KMS-11 (cell line): ENCODE measurements around the gene SERHL2.
"Not testable (repeated sequence)": the region's sequence is repeated elsewhere in the genome, so short reads cannot be mapped to it uniquely, and the experiment has no call there.

Experiments
- H2AFZ ChIP-seq: fragments of 200-600 bp; sonication (generic); 2 replicates; pipeline ENCODE4 v1.6.1; 2016; ENCODE audit warnings: antibody characterized with exemption, mixed run types, low read depth
- H3K27ac ChIP-seq: fragments of 200-600 bp; sonication (generic); 2 replicates; pipeline ENCODE4 v1.6.1; 2016; ENCODE audit warnings: mild to moderate bottlenecking, mixed run types
- H3K27me3 ChIP-seq: fragments of 200-600 bp; sonication (generic); 2 replicates; pipeline ENCODE4 v1.6.1; 2017; ENCODE audit warnings: mild to moderate bottlenecking, low read depth, mixed run types, moderate library complexity; ENCODE audit not compliant: insufficient read depth
- H3K36me3 ChIP-seq: fragments of 200-600 bp; sonication (generic); 2 replicates; pipeline ENCODE4 v1.6.1; 2017; ENCODE audit warnings: mild to moderate bottlenecking, mixed run types; ENCODE audit not compliant: insufficient read depth
- H3K4me1 ChIP-seq: fragments of 200-600 bp; sonication (generic); 2 replicates; pipeline ENCODE4 v1.6.1; 2016; ENCODE audit warnings: mild to moderate bottlenecking, low read depth, mixed run types; ENCODE audit not compliant: poor library complexity, severe bottlenecking
- H3K4me2 ChIP-seq: fragments of 200-600 bp; sonication (generic); 2 replicates; pipeline ENCODE4 v1.7.0; 2016; ENCODE audit warnings: mild to moderate bottlenecking, mixed run types
- H3K4me3 ChIP-seq: fragments of 200-600 bp; sonication (generic); IDR thresholded peaks from 2 replicates; pipeline ENCODE4 v1.6.1; 2017; ENCODE audit warnings: low read depth, low read length, mixed read lengths; ENCODE audit not compliant: insufficient read depth
- H3K79me2 ChIP-seq: fragments of 200-600 bp; sonication (generic); 2 replicates; pipeline ENCODE4 v1.6.1; 2016; ENCODE audit warnings: low read depth, mixed run types; ENCODE audit not compliant: insufficient read depth
- H3K9ac ChIP-seq: fragments of 200-600 bp; sonication (generic); 2 replicates; pipeline ENCODE4 v1.6.1; 2016; ENCODE audit warnings: mild to moderate bottlenecking, mixed run types
- H4K20me1 ChIP-seq: fragments of 200-600 bp; sonication (generic); 2 replicates; pipeline ENCODE4 v1.6.1; 2016; ENCODE audit warnings: mild to moderate bottlenecking, mixed run types; ENCODE audit not compliant: insufficient read depth
- TF ChIP-seq, protein P1 (sequence below): fragments of 200-600 bp; sonication (generic); conservative IDR thresholded peaks from 2 replicates; pipeline ENCODE4 v1.6.1; 2017; ENCODE audit warnings: low read depth, mild to moderate bottlenecking, antibody characterized with exemption, low read length, moderate library complexity, mixed read lengths

The SERHL2 gene

DNA sequence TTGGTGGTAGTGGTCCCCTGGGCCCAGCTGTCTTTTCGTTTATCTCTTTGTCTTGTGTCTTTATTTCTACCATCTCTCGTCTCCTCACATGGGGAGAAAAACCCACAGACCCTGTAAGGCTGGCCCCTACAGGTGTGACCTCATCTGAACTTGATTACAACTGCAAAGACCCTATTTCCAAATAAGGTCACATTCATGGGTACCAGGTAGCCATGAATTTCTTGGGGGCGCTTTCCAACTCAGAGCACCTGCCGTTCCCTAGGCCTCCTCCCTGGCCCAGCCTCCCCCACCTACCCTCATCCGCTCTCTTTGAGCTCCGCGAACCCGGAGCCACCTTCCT is 20.1 kb upstream of the SERHL2 start:
- TF ChIP-seq, protein P1, sequence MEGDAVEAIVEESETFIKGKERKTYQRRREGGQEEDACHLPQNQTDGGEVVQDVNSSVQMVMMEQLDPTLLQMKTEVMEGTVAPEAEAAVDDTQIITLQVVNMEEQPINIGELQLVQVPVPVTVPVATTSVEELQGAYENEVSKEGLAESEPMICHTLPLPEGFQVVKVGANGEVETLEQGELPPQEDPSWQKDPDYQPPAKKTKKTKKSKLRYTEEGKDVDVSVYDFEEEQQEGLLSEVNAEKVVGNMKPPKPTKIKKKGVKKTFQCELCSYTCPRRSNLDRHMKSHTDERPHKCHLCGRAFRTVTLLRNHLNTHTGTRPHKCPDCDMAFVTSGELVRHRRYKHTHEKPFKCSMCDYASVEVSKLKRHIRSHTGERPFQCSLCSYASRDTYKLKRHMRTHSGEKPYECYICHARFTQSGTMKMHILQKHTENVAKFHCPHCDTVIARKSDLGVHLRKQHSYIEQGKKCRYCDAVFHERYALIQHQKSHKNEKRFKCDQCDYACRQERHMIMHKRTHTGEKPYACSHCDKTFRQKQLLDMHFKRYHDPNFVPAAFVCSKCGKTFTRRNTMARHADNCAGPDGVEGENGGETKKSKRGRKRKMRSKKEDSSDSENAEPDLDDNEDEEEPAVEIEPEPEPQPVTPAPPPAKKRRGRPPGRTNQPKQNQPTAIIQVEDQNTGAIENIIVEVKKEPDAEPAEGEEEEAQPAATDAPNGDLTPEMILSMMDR: no peak
- Histone ChIP-seq H3K4me3 (no peak overlapping the region), H2AFZ (no peak overlapping the region), H3K4me1 (peaks cover 38% of the 10 kb centered on the region), H3K9ac (no peak overlapping the region), H3K27ac (no peak overlapping the region), H4K20me1 (no peaks in the 10 kb centered on the region), H3K79me2 (no peaks in the 10 kb centered on the region), H3K4me2 (peak overlapping the region; percentile 72), H3K36me3 (no peaks in the 10 kb centered on the region), H3K27me3 (peaks cover 73% of the 10 kb centered on the region)

DNA sequence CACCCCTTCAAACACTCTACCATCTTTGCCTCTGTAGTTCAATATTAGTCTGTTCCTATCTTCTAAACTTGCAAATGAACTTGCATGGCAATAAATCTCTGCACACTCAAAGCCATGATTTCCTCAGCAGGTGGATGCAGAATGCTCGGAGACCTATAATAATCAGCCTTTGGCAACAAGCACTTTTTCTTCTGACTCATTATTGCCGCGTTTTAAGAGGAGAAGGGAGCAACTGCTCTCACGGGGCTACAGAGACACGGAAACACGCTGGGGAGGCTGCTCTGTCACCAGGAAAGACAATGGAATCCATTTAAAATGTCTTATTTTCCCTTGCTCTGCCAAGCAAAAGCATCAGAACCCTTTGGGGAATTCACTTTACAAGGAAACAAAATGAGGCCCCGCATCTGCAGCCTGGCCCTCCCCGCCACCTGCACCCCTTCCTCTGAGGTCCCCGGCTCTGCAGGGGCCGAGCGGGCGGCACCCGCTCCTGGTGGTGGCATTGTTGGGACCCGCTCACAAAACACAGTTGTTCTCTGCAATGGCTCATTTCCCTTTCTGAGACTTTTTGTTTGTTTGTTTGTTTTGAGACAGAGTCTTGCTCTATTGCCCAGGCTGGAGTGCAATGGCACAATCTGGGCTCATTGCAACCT is 18.5 kb upstream of the SERHL2 start:
- H3K4me3 ChIP-seq, H3K27ac ChIP-seq, H3K4me2 ChIP-seq, H2AFZ ChIP-seq, H3K36me3 ChIP-seq, H3K9ac ChIP-seq, H3K79me2 ChIP-seq, H4K20me1 ChIP-seq: not testable (repeated sequence)
- peaks cover 49% of the 10 kb centered on the region for H3K4me1 ChIP-seq
- peaks cover 69% of the 10 kb centered on the region for H3K27me3 ChIP-seq

DNA sequence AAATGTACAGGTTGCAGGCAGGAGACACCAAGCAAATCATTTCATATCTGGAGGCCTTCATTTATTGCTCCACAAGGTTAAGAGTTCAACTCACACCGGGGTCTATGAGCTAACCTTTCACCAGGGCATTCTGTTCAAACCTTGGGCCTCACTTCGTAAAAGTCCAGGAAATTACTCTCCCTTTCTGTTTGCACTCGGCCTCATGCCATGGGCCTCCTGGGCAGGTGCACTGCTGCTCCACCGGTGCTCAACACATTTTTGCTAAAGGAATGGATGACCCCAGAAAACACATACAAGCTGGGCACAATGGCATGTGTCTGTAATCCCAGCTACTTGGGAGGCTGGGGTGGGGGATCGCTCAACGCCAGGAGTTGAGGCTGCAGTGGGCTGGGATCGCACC is 17.6 kb upstream of the SERHL2 start:
- H2AFZ ChIP-seq: no peak overlapping the region
- H3K79me2 ChIP-seq: no peaks in the 10 kb centered on the region
- H3K36me3 ChIP-seq: no peaks in the 10 kb centered on the region
- H3K4me1 ChIP-seq: peaks cover 49% of the 10 kb centered on the region
- TF ChIP-seq, protein P1: no peak
- no peak overlapping the region for H3K4me3 ChIP-seq
- H3K4me2 ChIP-seq: no peak overlapping the region
- no peak overlapping the region for H3K27ac ChIP-seq
- H3K9ac ChIP-seq: no peak overlapping the region
- peaks cover 68% of the 10 kb centered on the region for H3K27me3 ChIP-seq
- no peaks in the 10 kb centered on the region for H4K20me1 ChIP-seq

DNA sequence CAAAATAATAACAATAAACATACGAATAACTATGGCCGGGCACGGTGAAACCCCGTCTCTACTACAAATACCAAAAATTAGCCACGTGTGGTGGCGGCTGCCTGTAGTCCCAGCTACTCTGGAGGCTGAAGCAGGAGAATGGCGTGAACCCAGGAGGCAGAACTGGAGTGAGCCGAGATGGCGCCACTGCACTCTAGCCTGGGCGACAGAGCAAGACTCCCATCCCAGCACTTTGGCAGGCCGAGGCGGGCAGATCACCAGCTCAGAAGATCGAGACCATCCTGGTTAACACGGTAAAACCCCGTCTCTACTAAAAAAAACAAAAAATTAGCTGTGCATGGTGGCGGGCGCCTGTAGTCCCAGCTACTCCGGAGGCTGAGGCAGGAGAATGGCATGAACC is 17.1 kb upstream of the SERHL2 start:
- not testable (repeated sequence) for H3K36me3 ChIP-seq, H3K4me3 ChIP-seq, H3K9ac ChIP-seq, H3K27ac ChIP-seq, H3K79me2 ChIP-seq, H4K20me1 ChIP-seq, H2AFZ ChIP-seq
- Histone ChIP-seq H3K4me2 (peak overlapping the region; percentile 50), H3K4me1 (peaks cover 49% of the 10 kb centered on the region), H3K27me3 (peaks cover 68% of the 10 kb centered on the region)

DNA sequence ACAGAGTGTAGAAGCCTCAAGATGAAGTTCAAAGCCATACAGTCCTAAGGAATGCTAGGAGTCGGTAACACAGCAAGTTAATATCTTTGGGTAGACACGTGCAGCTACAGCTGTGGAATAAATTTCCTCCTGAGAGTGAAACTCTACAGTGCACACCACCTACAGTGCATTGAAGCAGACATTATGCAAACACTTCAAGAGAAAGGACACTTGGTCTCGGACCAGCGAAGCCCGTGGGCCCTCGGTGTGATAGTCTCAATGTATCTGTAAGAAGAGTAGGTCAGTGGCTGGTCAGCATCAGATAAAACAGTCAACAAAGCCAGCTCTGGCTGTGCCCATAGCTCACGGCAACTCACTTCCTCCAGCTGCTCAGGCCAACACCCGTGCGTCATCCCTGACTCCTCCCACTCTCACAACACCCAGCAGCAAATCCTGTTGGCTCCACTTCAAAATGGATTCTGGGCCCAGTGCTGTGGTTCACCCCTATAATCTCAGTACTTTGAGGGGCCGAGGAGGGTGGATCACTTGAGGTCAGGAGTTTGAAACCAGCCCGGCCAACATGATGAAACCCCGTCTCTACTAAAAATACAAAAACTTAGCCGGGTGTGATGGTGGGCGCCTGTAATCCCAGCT is 16.4 kb upstream of the SERHL2 start:
- not testable (repeated sequence) for H3K27ac ChIP-seq, H3K79me2 ChIP-seq, H4K20me1 ChIP-seq, H3K36me3 ChIP-seq, H3K9ac ChIP-seq, H2AFZ ChIP-seq, H3K4me3 ChIP-seq
- peaks cover 45% of the 10 kb centered on the region for H3K4me1 ChIP-seq
- peaks cover 62% of the 10 kb centered on the region for H3K27me3 ChIP-seq
- H3K4me2 ChIP-seq: peak overlapping the region; percentile 50

DNA sequence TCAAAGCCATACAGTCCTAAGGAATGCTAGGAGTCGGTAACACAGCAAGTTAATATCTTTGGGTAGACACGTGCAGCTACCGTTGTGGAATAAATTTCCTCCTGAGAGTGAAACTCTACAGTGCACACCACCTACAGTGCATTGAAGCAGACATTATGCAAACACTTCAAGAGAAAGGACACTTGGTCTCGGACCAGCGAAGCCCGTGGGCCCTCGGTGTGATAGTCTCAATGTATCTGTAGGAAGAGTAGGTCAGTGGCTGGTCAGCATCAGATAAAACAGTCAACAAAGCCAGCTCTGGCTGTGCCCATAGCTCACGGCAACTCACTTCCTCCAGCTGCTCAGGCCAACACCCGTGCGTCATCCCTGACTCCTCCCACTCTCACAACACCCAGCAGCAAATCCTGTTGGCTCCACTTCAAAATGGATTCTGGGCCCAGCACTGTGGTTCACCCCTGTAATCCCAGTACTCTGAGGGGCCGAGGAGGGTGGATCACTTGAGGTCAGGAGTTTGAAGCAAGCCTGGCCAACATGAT is 14.5 kb upstream of the SERHL2 start:
- not testable (repeated sequence) for H3K79me2 ChIP-seq, H3K27ac ChIP-seq, H3K4me3 ChIP-seq, H2AFZ ChIP-seq, H3K9ac ChIP-seq, H4K20me1 ChIP-seq, H3K36me3 ChIP-seq
- peak overlapping the region; percentile 33 for H3K4me2 ChIP-seq
- peaks cover 68% of the 10 kb centered on the region for H3K27me3 ChIP-seq
- H3K4me1 ChIP-seq: peaks cover 28% of the 10 kb centered on the region
